Measurements from ENCODE around the gene HNF4A.

Gene HNF4A

DNA sequence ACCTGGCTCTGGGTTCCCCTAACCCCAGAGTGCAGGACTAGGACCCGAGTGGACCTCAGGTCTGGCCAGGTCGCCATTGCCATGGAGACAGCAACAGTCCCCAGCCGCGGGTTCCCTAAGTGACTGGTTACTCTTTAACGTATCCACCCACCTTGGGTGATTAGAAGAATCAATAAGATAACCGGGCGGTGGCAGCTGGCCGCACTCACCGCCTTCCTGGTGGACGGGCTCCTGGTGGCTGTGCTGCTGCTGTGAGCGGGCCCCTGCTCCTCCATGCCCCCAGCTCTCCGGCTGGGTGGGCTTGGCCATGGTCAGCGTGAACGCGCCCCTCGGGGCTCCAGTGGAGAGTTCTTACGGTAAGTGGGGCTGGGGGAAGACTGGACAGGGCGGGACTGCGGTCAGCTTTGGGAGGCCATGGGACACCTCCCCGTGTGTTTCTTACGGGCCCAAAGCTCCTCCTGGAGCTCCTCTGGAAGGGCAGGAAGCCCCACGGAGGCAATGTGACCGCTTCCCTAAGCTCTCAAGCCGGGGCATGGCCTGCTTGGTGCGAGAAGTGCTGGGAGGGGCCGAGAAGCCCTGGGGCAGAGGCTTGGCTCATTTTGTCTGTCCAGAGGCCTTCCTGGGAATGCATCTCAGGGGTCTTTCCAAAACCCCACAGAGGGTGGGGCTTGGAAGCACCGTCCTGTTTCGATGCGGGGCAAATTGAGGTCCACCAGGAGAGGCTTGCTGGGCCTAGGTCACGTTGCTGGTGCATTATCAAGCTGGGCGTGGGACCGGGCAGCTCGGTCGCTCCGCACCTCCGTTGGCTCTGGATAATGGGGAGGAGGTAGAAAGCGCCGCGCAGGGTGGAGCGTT, at the start of gene HNF4A:
Gene HNF4A (plus strand): TSS at position 202 of the 855 bp plus-strand sequence. CDS start 106 bp downstream, at position 308.
- no peak within 1 kb of the TSS for H3K27ac ChIP-seq
- TF ChIP-seq, protein P1, sequence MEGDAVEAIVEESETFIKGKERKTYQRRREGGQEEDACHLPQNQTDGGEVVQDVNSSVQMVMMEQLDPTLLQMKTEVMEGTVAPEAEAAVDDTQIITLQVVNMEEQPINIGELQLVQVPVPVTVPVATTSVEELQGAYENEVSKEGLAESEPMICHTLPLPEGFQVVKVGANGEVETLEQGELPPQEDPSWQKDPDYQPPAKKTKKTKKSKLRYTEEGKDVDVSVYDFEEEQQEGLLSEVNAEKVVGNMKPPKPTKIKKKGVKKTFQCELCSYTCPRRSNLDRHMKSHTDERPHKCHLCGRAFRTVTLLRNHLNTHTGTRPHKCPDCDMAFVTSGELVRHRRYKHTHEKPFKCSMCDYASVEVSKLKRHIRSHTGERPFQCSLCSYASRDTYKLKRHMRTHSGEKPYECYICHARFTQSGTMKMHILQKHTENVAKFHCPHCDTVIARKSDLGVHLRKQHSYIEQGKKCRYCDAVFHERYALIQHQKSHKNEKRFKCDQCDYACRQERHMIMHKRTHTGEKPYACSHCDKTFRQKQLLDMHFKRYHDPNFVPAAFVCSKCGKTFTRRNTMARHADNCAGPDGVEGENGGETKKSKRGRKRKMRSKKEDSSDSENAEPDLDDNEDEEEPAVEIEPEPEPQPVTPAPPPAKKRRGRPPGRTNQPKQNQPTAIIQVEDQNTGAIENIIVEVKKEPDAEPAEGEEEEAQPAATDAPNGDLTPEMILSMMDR (IDR thresholded peaks at IDR 0.05), result no peak
- no peak for TF ChIP-seq ZFX (IDR thresholded peaks at IDR 0.05; ENCODE audit: borderline replicate concordance)

DNA sequence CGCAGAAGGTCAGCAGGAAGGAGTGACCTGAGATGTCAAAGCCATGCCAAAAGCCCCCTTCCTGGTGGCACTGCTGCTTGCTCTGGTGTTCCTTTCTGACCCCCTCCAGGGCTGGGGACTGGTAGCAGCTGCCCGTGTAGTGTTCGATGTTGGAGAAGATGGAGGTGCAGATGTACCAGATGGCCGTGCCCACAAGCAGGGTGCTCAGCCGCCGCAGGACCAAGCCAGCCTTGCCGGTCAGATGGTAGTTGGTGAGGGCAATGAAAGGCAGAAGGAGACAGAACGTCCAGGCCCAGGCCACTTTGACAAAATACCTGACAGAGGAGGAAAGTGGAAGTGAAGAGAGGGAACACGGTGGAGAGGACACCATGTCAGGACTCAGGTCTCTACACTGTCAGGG, 48.6 kb upstream of the HNF4A start:
- H3K27ac ChIP-seq, result no peak overlapping the region
- TF ChIP-seq, protein P1 (IDR thresholded peaks at IDR 0.05), result no peak
- TF ChIP-seq ZFX (IDR thresholded peaks at IDR 0.05; ENCODE audit: borderline replicate concordance), result no peak

DNA sequence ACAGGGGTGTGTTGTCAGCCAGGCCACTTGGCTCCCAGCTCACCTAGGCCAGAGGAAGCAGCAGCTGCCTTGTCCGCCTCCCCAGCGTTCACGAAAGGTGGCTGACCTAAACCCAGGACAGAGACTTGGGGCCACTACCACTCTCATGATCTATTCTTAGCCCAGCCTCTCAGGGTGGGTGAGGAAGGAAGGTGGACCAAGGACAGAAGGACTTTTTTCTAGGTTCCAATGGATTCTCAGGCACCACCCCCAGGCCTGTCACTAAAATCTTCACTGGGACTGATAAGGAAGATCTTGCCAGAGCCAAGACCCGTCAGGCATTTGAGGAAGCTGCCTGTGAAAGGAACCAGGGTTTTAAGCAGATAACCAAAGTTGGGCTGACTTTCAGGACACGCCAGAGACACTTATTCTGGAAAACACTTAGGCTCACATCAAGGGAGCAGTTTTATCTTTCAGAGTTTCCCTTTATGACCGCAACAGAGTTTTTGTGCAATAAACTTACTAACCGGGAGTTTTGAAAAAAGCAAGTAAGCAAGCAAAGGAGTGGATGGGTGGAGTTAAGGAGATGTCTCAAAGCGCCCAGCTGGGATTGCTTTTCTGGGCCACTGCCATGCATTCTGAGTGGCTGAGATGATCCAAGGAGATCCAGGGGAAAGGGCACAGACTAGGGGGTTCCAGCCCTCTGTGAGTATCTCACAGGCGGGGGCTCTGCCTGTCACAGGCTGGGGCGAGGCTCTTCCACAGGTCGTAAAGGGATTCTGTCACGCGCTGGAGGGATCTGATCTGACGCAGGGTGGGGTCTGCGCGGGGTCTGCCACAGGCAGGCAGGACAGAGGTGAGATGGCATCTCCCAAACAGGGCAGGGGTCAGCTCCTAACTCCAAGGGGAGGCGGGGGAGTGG, 45.5 kb upstream of the HNF4A start:
- TF ChIP-seq, protein P1 (IDR thresholded peaks at IDR 0.05), result no peak
- no peak for TF ChIP-seq ZFX (IDR thresholded peaks at IDR 0.05; ENCODE audit: borderline replicate concordance)
- H3K27ac ChIP-seq, result peak overlapping the region; percentile 49; the same call in 1 of the 2 replicates

DNA sequence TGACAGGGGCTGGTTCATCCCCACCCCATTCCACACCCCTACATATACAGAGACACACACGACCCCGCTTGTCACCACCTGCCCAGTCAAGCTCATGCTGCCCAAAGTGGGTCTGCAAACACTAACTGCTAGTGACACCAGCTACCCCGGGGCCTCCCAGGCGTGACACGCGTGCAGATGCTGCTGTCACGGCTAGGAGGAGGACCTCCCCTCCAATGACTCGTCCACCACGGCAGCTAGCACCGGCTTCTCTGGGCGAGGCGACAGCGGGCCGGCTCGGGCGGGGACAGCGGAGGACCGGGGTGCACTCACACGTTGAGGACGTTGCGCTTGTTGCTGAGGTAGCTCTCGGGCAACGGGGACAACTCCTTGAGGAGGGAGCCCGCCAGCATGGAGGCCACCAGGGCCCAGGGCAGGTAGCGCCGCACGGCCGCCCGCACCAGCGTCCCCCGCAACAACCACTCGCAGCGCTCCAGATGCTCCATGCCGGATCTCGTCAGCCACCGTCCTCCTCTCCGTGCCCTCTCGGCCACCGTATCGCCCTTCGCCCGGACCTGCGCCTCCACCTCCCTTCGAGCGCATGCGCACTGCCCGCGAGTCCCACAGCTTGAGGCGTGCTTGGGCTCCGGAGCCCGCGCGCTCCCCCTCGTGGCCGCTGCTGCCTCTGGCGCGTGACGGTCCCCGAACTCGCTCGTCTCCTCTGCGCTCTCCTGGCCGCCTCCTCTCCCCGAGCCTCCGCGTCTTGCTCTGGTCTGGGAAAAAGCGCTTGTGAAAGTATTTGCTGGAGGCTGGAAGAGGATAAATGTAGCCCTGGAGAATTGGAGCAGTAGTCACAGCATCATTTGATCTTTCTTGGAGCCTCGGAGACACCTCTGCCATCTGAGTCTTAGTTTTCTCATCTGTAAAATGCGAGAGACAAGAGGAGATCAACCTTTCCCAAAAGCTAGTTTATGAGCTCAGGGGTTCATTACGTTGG, 44.5 kb upstream of the HNF4A start, which contains the start of gene FITM2:
Gene FITM2 (minus strand): TSS at position 539 of the 976 bp plus-strand sequence. CDS start 54 bp downstream, at position 485.
- TF ChIP-seq ZFX (IDR thresholded peaks at IDR 0.05; ENCODE audit: borderline replicate concordance), result no peak
- TF ChIP-seq, protein P1 (IDR thresholded peaks at IDR 0.05), result peak; percentile 98
- peak within 1 kb of the TSS; percentile 49 for H3K27ac ChIP-seq

DNA sequence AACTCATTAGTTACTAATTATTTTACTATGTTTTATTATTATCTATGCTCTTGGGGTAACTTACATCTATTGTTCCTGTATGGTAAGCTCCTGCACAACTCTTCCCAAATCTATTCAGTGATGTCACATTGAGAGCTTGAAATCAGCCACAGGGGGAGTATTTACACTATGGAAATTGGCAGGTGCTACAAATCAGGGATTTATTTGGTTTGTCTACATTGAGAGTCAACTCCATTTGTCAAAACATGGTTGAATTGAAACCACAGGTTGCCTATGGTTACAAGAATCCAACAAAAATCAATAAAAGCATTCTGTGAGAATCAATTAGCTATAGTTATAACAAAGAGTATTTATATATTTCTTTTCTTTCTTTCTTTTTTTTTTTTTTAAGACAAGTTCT, 40.6 kb upstream of the HNF4A start:
- H3K27ac ChIP-seq, result no peak overlapping the region
- TF ChIP-seq ZFX (IDR thresholded peaks at IDR 0.05; ENCODE audit: borderline replicate concordance), result no peak

DNA sequence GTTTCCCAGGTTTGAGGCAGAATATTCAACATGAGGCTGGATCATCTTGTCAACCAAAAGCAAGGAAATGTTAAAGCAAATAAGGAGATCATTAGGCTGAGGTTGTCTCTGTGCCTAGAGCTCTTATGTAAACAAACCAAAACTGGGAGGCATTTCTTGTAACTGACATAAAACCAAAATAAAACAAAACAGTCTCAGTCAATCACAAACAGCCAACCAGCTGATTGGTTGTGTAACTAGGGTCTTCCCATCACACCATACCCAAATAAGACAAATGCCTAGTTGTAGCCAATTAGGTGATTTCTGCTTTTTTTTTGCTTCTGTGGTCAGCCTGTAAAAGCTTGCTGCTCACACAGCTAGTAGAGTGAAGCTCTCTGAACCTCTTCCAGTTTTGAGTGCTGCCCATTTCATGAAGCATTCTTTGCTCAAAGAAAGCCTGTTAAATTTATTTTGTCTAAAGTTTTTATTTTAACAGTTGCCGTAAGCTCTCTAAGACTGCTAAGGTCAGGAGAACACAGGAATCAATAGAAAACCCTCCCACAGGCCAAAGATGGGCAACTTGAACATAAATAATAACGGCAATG, 35.6 kb upstream of the HNF4A start:
- no peak for TF ChIP-seq ZFX (IDR thresholded peaks at IDR 0.05; ENCODE audit: borderline replicate concordance)
- TF ChIP-seq, protein P1 (IDR thresholded peaks at IDR 0.05), result no peak
- H3K27ac ChIP-seq, result peak overlapping the region; percentile 1; the same call in 1 of the 2 replicates

All from 22Rv1 (cell line).